HG03097 (cell line): Measurements from ENCODE around the gene TUBGCP2.

Experiments used
- ATAC-seq: cut with Tn5 transposase; IDR thresholded peaks from one replicate; pipeline ENCODE4 v1.9.1; 2021; ENCODE audit not compliant: unreplicated experiment, low FRiP score

The TUBGCP2 gene, protein sequence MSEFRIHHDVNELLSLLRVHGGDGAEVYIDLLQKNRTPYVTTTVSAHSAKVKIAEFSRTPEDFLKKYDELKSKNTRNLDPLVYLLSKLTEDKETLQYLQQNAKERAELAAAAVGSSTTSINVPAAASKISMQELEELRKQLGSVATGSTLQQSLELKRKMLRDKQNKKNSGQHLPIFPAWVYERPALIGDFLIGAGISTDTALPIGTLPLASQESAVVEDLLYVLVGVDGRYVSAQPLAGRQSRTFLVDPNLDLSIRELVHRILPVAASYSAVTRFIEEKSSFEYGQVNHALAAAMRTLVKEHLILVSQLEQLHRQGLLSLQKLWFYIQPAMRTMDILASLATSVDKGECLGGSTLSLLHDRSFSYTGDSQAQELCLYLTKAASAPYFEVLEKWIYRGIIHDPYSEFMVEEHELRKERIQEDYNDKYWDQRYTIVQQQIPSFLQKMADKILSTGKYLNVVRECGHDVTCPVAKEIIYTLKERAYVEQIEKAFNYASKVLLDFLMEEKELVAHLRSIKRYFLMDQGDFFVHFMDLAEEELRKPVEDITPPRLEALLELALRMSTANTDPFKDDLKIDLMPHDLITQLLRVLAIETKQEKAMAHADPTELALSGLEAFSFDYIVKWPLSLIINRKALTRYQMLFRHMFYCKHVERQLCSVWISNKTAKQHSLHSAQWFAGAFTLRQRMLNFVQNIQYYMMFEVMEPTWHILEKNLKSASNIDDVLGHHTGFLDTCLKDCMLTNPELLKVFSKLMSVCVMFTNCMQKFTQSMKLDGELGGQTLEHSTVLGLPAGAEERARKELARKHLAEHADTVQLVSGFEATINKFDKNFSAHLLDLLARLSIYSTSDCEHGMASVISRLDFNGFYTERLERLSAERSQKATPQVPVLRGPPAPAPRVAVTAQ

DNA sequence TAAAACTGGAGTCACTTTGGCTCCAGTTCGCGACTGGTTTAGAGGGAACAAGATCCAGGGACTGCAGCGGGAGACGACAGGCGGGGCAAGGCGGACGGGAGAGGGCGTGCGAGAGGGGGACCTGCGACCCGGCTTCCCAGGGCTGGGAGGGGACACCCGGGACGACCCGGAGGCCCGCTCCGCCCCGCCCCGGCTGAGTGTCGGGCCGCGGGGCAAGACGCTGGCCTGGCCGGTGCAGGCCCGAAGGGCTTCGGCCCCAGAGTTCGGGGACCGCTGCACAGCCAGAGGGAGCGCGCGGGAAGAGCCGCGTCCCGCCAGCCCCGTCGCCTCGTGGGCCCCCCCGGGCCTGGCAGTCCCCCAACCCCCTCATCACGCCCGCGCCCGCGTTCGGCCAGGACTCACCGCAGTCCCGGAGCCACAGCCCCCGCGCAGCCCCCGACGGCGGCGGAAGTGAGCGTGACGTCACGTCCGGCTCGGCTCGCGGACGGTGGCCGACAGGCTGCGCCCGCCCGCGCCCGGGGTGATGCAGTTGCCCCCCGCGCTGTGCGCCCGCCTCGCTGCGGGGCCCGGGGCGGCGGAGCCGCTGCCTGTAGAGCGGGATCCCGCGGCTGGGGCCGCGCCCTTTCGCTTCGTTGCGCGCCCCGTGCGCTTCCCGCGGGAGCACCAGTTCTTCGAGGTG, at the start of gene TUBGCP2, which contains the start of gene ZNF511:
Gene TUBGCP2, minus strand, starts transcription at position 452 of the 679 bp plus-strand sequence. CDS start 5,931 bp downstream, outside the sequence.
Gene ZNF511, plus strand, starts transcription at position 494 of the 679 bp plus-strand sequence. Its CDS starts 30 bp downstream, at position 524.
- ATAC-seq: peak; percentile 65

DNA sequence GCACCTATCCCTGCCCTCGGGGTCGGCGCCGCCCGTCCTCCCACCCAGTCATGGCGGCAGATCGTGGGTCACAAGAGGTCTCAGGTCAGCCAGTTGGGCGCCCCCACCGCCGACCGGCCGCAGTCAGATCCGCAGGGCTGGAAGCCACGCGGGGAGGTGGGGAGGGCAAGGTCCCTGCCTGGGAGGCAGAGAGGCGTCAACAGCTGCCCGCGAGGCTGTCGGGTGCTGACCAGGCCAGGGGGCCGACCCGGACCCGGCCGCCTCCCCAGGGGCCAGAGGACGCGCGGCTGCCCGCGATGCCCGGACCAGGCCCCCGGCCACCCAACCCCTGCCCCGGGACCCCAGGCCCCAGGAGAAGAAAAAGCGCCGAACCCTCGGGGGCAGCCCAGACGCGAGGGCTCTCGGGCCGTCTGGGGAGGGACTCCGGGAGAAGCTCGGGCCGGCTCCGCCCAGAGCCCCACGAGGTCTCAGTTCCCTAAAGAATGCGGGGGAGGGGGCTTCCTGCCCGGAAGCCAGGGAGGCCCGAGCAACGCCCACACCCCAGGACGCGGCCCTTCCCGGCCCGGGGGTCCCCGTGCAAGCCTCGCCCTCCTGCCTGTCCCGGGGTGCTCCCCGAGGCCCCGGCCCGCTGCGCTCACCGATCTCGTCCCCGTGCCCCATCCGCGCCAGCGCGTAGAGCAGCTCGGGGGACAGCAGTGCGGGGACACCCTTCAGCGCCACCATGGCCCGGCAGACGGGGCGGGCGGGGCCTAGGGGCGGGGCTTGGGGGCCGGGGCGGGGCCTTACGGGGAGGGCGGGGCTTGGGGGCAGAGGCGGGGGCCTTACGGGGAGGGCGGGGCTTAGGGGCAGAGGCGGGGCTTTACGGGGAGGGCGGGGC, 48.9 kb upstream of the TUBGCP2 start, which contains the start of gene FUOM:
Gene FUOM, minus strand, starts transcription at position 735 of the 877 bp plus-strand sequence. Its CDS starts 12 bp downstream, at position 723.
- peak; percentile 43 for ATAC-seq

DNA sequence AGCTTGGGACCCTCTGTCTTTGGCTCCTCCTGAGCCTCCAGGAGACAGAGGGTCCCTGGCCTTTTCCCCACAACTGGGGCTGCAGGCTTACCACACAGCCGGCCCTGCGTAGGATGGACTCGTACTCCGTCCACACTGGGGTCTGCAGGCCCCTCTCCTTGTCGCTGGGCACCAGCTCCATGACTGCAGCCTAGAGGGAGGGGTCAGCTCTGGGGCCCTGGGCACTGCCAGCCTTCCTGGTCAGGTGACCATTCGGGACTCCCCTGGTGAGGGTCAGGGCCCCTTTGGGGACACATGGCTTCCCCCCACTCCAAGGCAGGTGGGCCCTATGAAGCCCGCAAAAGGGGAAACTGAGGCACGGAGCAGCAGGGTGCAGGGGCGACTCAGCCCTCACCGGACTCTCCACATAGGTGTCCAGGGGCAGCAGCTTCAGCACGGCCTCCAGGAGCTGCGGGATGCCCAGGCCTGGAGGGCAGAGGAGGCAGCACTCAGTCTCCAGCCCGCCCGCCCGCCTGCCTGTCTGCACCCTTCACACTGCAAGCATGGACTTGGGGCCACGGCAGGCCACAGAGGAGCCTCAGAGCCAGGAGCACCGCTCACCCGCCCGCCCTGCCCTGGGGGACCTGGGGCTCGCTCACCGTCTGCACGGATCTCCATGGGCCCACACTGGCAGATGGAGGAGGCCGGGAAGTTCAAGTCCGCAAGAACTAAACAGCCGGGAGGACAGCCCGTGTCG, 48.0 kb upstream of the TUBGCP2 start:
- no peak for ATAC-seq

DNA sequence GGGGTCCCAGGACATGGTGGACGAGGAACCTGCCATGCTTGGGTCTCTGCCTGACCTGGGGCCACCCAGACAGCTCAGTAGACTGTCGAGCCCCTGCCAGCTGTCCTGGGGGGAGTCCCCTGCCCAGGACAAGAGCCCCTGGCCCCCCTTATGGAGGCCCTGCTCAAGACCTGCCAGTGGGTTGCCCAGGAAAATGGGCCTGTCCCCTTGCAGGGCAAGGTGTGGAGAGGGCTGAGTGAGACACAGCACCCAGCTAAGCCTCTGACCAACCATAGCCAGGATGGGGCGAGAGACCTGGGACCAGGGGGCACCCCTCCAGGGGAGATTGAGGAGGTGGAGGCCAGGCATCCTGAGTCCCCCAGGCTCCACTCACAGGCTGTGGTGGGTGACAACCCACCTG, 47.3 kb upstream of the TUBGCP2 start:
- ATAC-seq: no peak

DNA sequence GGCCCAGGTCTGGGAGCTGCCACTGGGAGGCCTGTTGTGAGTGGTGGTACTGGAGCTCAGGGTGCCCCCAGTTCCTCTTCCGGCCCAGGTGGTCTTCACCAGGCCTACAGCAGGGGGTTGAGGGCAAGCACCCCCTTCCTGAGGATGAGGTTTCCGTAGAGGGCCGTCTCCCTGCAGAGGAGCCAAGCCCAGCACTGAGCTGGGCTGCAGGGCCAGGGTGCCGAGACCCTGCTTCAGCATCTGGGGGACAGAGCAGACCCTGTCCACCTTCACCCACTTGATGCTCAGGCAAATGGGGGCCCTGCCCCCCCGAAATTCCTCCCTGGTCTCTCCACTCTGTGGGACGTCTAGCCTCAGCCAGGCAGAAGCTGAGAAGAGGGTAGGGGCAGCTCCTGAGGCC, 46.6 kb upstream of the TUBGCP2 start:
- no peak for ATAC-seq

DNA sequence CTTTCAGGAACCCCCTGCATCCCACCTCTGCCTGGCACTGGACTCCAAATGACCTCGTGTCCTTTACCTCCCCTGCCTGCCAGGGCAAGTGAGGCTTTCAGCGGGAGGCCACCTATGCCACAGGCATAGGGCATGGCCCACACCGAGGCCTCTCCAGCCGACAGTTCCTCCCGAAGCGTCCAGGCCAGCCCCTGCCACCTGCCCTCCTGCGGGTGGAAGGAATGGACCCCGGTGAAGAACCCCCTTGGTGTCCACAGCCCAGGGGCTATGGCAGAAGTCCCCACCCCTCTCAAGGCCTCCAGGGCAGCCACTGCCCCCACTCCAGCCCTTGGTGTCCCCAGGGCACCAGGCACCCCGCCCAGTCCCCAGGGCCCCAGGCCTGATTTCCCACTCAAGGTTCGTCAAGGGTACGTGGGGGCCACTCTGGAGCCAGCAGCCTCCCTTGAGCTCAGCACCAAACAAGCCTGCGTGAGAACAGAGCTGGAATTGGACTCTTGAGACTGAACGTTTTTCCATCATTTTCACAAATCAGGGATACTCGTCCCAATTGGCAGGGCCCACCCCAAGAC, 46.1 kb upstream of the TUBGCP2 start:
- no peak for ATAC-seq

DNA sequence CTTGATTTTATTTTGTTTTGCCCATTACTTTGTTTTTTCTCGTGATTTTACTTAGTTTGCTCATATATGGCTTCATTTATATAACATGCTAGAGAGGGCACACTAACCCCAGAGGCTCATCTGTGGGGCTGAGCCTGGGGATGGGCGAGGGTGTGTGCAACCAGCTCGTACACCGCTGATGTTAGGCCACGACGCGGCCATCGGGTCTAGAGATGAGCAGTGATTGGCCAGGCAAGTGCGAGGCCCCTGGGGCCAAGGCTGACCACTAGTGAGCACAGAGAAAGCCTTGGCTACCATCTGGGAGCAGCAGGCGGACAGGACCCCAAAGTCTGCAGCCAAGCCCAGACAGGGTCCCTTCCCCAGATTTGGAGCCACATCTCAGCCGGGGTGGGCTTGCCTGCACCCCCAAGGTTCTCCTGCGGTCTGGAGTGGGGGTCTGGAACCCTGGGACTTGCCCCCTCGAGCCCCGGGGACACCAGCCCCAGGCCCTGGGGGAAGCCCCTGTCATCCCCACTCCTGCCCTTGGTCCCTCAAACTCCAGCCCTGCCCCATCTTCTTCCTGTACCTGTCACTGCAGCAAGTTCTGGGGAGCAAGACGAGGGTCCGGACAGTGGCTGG, 45.4 kb upstream of the TUBGCP2 start:
- no peak for ATAC-seq

DNA sequence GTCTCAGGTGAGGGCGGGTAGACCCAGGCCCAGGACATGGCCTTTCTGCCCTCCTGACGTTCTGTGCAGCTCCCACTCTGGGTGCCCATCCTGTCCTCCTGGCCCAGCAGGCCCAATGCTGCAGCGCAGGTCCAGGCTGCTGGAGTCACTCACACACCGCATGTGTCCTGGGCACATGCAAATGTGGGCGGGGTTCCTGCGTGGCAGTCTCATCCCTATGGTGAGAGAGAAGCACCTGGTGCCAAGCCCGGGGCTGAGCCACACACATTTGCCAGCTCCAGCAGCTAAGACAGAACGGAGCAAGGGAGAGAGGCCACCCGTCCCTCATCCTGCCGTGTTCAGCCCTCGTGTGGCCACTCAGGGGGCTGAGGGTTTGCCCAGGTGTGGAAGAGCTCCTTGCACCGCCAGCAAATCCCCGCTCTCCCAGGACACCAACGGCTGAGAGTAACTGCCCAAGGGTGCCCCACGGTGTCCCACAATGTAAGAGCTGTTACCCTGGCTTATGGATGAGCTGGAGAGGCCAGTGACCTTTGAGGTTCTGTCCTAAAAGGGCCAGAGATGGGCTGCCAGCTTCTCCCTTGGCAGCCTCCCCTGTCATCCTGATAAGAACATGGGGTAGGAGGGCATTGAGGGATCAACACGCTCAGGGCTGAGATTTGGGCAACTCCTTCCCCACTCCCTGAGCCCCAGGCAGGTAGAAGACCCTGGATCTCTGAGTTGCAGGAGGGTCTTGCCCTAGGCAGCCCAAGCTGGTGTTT, 44.7 kb upstream of the TUBGCP2 start:
- ATAC-seq: no peak

DNA sequence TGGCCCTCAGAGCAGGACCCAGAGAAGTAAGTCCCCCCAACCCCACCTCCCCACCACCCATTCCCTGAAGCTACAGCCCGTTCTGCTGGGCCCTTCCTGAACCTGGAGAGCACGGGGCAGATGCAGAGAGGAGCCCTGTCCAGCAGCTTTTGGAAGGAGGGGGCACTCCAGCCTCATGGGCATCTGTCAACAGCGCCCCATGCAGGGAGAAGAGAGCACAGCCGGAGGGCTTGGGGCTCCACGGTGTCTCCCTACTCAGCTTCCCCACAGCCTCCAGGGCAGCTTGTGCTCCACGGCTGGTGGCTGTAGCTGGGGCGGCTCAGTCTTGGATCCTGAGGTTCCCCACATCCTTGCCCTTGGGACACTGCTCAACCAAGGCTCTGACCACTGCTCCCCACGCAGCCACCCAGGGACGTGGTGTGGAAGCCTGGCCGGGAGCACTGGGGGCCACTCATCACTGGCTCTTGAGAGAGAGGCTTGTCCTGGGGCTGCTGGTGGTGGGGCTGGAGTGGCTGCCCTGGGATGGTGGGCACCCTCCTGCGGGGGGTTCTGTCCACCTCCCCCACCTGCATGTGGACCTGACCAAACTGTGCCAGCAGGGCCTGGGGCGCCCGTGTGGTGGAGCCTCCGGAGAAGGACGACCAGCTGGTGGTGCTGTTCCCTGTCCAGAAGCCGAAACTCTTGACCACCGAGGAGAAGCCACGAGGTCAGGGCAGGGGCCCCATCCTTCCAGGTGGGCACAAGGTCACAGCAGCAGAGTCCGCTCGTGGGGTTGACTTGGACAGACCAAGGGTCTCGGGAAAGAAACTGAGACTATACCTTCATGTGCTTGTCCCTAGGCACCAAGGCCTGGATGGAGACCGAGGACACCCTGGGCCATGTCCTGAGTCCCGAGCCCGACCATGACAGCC, 43.0 kb upstream of the TUBGCP2 start:
- no peak for ATAC-seq

DNA sequence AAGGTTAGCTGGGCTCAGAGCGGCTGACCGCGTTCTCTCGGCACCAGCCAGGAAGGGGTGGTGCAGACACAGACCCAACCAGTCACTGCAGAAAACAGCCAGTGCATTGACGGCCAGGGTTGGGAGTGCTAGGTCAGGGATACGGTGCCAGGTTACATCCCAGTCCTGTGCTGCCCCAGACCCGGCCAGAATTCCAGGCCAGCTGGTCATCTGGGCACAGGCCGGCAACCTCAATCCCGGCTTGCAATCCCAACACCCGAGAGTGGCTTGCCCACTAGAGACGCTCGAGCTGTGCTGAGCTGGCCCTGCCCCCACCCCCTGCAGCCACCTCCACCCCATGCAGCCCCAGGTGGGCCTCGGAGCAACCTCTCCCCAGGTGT, 42.3 kb upstream of the TUBGCP2 start:
- no peak for ATAC-seq

DNA sequence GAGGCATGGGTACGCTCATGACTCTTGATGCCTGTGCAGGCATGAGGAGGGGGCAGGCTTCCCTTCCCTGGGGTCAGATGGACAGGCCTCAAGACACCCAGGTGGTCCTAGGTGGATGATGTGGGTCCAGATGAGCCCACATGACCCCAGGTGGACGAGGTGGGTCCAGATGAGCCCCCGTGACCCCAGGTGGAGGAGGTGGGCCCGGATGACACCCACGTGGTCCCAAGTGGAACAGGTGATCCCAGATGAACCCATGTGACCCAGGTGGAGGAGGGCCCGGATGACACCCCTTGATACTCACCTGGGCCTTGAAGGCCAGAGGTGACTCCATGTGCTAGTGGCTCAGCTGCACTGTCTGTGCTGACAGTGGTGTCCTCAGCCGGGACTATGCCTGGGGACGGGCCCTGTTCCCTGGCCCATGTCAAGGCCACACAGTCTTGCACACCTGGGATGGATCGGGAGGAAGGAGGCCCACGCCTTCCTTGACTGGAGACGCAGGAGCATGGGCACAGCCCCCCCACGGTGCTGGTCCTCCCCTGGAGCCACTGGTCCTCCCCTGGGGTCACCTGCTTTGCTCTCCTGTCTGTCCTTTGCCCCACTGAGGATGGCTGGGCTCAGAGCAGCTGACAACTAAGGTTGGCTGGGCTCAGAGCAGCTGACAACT, 41.7 kb upstream of the TUBGCP2 start:
- no peak for ATAC-seq

DNA sequence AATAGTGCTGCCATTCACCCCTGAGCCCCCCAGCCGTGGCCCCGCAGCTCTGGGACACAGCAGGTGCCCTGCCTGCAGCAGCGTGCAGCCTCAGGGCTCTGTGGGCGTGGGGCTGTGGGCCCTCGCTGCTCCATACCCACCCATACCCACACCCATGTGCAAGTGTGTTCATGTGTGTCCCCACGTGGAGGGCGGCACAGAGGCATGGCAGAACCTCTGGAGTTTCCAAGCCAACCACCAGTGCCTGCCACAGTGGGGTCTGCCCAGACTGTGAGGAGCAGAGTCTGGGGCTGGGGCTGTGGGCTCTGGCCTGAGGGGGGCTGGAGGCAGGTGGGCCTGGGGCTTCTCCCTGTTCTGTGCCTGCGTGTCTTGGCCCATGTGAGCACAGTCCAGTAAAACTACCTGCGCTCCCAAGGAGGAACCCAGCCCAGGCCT, 40.9 kb upstream of the TUBGCP2 start:
- no peak for ATAC-seq

DNA sequence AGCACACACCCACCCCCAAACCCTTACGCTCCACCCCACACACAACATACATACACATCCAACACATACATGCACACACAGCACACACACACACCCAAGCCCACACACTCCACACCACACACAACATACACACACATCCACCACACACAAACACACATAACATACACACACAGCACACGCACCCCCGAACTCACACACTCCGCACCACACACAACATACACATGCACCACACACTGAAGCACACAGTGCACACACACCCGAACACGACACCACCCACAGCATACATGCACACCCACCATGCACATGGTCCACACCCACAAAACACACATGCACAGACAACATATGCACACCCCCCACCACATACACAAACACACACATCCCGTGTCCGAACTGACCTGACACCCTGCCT, 40.5 kb upstream of the TUBGCP2 start:
- ATAC-seq: no peak

DNA sequence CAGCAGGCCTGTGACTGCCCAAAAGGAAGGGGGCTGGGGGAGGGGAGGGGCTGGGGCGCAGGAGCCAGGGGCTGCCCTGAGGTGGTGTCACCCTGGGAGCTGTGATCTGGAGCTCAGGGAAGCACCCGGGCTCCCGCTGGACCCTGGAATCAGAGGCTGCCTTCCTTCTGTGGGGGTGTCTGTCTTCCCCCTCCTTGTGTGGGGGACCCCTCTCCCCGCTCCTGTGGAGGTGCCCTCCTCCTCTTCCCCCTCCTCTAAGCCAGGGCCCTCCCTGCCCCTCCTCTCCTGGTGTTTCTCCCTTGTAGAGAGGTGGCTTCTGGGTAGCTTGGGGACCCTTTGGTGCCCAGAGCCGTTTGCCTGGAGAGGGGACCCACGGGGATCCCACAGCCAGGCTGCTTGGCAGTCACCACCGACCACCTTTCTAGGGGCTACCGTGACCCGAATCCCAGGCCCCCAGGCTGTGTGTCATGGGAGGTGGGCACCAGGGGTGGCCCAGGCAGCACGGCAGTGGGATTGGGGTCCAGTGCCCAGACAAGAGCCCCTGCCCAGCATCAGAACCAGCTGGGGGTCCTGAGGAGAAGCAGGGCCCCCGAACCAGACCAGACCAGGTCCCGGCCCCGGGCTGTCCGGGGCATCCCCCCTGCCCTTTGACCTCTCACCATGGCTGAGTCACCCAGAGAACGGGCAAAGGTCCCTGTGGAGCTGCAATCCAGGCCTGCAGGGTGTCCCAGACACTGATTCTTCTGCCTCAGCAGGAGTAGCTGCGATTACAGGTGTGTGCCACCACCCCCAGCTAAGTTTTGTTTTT, 39.2 kb upstream of the TUBGCP2 start:
- ATAC-seq: no peak

DNA sequence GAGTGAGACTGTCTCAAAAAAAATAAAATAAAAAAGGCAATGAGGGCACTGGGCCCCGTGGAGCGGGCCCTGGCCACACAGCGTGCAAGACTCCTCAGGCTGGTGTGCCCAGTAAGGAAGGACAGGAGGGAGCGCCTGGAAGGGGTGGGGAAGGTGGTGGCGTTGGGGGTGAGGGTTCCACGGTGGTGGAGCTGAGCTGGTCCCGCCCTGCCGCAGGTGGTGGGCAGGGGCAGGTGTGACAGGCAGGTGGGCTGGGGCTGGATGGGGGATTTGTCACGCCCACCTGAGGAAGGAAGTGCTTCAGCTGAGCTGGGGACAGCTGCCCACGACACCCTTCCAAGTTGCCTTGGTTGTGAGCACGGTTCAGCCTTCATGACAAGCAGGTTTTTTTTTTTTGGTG, 37.7 kb upstream of the TUBGCP2 start:
- no peak for ATAC-seq
